Stimulated activated CD8-positive, alpha-beta memory T cell treated with anti-CD3 and anti-CD28 coated beads, Interleukin-15, amount 100 ng/mL, for 24 hours (primary cell): ENCODE results near the gene ZNF597.

Experiments
- DNase-seq: peaks from one replicate; pipeline ENCODE4 v3.0.0-alpha.2; 2020; ENCODE audit warnings: low read depth

ZNF597 gene

GRCh38 chr16:3454631-3455147, 11.4 kb upstream of the ZNF597 start:
- no peak for DNase-seq

GRCh38 chr16:3454093-3454492, 10.8 kb upstream of the ZNF597 start:
- DNase-seq, result no peak

GRCh38 chr16:3444032-3444388, 706 bp upstream of the ZNF597 start:
- no peak for DNase-seq

GRCh38 chr16:3439637-3440036, 3.7 kb downstream of the ZNF597 start:
- DNase-seq, result no peak

- no peak for DNase-seq
Measured at GRCh38 chr16:3434373-3434772, 8.9 kb downstream of the ZNF597 start.

GRCh38 chr16:3431779-3432219, 11.5 kb downstream of the ZNF597 start:
- DNase-seq, result peak; percentile 37

GRCh38 chr16:3413730-3414379, 29.4 kb downstream of the ZNF597 start:
- DNase-seq, result no peak

- DNase-seq, result no peak
Measured at GRCh38 chr16:3408561-3409197, 34.6 kb downstream of the ZNF597 start.

- no peak for DNase-seq
Measured at GRCh38 chr16:3401719-3402397, 41.4 kb downstream of the ZNF597 start.

- peak; percentile 86 for DNase-seq
Measured at GRCh38 chr16:3400779-3401688, 42.3 kb downstream of the ZNF597 start, which contains the start of the genes ZNF174 and ZSCAN32. Gene ZNF174 (plus strand): TSS chr16:3401215. CDS start chr16:3402005, 790 bp downstream. Gene ZSCAN32 (minus strand): TSS chr16:3401004. CDS start chr16:3397557, 3,447 bp downstream.

- no peak for DNase-seq
Measured at GRCh38 chr16:3400446-3400778, 42.9 kb downstream of the ZNF597 start.

GRCh38 chr16:3389663-3390338, 53.5 kb downstream of the ZNF597 start:
- no peak for DNase-seq

- no peak for DNase-seq
Measured at GRCh38 chr16:3388325-3388724, 55.0 kb downstream of the ZNF597 start.

GRCh38 chr16:3383045-3383448, 60.3 kb downstream of the ZNF597 start:
- DNase-seq, result no peak
